ENCODE data around the gene C6orf132.

The C6orf132 gene

DNA sequence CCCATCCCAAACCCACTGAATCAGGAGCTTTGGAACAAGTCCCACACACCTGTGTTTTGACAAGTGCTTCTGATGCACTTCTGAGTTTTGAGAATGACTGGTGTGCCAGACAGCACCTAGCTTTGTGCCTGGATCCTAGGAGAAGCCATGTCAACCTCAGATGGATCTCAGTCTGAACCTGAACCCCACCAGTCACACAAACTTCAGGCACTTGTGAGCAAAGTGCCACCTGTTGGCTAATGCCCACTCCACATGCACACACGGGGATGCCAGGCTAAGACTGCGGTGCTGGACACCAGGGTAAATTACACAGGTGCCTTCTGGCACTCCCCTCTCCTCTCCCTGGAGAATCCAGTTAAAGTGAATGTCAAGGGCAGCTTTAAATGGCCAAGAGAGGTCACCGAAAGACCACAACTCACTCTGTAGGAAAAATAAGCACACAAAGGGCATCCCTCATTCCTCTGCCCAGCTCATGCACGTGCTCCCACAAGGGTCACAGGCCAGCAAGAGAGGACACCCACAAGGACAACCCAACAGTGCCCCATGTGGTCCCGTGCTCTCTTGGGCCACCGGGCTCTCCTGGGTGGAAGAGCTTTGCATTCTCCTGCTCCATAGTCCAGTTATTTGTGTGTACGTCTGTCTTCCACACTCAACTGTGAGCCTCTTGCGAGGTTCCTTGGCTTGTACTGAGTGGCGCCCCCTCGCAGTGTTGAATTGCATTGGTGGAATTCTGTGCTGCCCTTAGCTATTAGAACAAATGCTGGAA, 46.5 kb downstream of the C6orf132 start:
- no peak for DNase-seq (ENCODE audit: low spot score)
- TF ChIP-seq, protein P1, sequence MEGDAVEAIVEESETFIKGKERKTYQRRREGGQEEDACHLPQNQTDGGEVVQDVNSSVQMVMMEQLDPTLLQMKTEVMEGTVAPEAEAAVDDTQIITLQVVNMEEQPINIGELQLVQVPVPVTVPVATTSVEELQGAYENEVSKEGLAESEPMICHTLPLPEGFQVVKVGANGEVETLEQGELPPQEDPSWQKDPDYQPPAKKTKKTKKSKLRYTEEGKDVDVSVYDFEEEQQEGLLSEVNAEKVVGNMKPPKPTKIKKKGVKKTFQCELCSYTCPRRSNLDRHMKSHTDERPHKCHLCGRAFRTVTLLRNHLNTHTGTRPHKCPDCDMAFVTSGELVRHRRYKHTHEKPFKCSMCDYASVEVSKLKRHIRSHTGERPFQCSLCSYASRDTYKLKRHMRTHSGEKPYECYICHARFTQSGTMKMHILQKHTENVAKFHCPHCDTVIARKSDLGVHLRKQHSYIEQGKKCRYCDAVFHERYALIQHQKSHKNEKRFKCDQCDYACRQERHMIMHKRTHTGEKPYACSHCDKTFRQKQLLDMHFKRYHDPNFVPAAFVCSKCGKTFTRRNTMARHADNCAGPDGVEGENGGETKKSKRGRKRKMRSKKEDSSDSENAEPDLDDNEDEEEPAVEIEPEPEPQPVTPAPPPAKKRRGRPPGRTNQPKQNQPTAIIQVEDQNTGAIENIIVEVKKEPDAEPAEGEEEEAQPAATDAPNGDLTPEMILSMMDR (IDR thresholded peaks at IDR 0.05; ENCODE audit: extremely low read depth, missing control alignments), result no peak

DNA sequence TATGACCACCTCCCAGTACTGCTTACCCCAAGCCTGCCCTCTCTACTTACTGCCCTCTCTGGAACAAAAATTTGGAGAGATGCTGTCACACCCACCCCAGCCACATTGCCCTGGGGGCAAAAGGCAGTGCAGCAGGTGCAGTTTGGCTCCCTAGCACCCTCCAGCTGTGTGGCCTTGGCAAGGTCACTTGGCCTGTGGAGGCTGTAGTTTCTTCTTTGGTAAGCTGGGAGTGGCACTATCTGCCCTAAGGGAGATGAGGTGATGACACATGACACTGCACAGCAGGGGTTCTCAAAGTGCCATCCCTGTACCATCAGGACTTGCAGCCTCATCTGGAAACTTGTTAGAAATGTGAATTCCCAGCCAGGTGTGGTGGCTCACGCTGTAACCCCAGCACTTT, 47.3 kb downstream of the C6orf132 start:
- TF ChIP-seq, protein P1 (IDR thresholded peaks at IDR 0.05; ENCODE audit: extremely low read depth, missing control alignments), result no peak

DNA sequence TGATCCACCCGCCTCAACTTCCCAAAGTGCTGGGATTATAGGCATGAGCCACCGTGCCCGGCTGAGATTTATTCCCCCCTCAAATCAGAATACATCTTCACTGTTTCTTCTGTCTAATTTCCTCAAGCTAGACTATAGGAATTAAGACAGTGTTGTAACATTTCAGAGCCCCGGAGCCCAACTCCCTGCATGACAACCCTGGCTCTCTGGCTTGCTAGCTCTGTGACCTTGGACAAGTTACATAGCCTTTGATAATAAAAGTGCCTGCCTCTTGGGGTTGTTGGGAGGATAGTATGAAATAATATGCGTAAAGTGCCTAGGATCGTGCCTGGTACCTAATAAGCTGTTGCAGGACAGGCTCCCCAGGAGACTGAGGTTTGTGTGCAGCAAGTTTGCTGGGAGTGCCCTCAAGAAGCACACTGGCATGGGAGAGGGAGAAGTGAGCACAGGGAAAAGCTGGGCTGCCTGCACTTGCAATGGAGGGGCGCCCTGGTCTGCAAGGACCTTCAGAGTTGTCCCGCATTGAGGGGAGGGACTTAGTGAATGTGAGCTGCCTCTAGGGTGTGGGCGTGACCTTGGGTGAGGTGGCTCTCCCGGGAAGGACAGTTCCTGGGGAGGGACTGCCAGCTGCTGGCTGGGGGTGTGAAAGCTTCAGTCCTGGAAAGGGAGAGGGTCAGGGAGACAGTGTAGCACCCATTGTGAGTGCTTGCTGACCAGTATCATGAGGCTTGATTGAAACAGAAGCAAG, 48.7 kb downstream of the C6orf132 start:
- TF ChIP-seq, protein P1 (IDR thresholded peaks at IDR 0.05; ENCODE audit: extremely low read depth, missing control alignments), result no peak
- DNase-seq (ENCODE audit: low spot score), result no peak

More for the DNA sequence above, 47.3 kb downstream of the C6orf132 start:
- DNase-seq (ENCODE audit: low spot score), result no peak

DNA sequence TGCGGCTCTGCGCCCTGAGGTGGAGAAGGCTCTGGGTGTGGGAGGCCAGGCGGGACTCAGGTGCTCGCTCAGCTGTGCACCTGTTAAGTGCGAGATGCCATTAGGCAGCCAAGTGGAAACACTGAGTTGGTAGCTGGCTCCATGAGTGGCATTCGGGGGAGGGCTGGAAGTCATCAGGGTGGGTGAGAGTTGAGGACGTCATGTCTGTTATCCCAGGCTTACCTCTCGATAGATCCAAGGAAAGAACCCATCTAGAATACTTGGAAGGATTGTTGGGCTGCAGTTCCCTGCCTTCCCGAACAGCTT, 50.7 kb downstream of the C6orf132 start:
- DNase-seq (ENCODE audit: low spot score), result no peak
- TF ChIP-seq, protein P1 (IDR thresholded peaks at IDR 0.05; ENCODE audit: extremely low read depth, missing control alignments), result no peak

DNA sequence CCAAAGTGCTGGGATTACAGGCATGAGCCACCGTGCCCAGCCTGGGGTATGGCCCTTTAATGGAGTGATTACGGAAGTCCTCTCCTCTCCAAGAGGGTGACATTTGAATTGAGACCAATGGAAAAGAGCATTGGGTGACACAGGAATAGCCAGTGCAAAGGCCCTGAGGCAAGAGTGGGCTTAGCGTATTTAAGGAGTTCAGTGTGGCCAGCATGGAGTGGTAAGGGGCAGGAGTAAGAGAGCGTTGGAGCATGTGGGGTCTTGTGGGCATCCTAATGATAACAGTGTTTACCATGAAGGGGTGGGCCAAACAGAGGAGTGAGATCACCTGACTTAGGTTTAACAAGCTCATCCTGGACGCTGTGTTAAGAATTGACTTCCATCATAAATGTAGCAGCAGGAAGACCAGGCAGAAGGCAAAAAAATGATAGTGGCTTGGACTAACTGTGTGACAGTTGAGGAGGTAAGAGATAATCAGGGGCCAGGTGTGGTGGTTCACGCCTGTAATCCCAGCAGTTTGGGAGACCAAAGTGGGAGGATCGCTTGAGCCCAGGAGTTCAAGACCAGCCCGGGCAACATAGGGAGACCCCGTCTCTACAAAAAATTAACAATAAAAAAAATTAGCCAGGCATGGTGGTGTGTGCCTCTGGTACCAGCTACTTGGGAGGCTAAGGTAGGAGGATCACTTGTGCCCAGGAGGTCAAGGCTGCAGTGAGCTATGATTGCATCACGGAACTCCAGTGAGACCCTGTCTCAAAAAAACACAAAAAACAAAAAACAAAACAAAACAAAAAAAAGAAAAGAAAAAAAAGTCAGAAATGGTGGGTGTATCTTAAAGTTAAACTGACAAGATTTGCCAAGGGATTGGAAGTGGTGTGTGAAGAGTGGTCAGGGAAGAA, 51.4 kb downstream of the C6orf132 start:
- TF ChIP-seq, protein P1 (IDR thresholded peaks at IDR 0.05; ENCODE audit: extremely low read depth, missing control alignments), result no peak
- DNase-seq (ENCODE audit: low spot score), result no peak

DNA sequence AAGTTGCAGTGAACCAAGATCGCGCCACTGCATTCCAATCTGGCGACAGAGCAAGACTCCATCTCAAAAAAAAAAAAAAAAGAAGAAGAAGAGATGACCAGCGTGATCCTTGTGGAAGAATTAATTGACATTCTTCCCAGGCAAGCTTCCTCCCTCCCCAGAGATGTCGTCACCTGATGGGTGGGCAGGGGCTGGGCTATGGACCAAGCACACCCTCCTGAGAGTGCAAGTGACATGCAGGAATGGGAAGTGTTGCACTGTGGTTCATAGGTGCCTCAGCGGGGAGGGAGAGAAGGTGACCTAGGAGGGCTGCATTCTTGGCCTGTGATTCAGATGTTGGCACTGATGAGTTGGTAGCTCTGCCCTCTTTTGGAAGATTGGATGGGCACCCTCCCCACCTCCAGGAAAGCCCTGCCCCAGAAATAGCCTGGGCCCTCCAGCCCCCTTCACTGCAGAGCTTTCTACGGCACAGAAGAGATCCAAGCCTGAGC, 54.3 kb downstream of the C6orf132 start:
- DNase-seq (ENCODE audit: low spot score), result no peak
- TF ChIP-seq, protein P1 (IDR thresholded peaks at IDR 0.05; ENCODE audit: extremely low read depth, missing control alignments), result no peak
